ENCODE measurements around the gene NAPA. TPM values are rescaled to one million over a fixed set of nuclear protein-coding genes. Genes with fewer than 3 reads are reported as not detected.

The NAPA gene
- total RNA-seq, 1 donor from 2014 or later, result 77.8 TPM

DNA sequence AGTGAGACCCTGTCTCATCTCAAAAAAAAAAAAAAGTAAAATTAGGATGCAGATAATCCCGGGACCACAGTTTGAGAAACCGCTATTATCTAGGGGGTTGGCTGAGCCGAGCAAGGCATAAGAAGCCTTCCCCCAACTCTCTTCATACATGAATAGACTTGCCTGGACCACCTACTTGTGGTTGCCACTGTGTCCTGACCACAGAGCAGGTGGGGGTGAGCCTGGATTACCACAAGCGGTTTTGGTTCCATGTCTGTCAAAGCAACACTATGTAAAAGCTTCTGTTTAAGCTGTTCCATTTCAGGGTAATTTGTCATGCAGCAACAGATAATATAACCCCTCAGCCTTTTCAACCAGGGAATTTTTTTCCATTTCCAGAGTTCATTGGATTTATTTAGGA is 3.3 kb upstream of the NAPA start:
- no peak overlapping the region for H3K27ac Mint-ChIP-seq (ENCODE audit: unreplicated experiment)

DNA sequence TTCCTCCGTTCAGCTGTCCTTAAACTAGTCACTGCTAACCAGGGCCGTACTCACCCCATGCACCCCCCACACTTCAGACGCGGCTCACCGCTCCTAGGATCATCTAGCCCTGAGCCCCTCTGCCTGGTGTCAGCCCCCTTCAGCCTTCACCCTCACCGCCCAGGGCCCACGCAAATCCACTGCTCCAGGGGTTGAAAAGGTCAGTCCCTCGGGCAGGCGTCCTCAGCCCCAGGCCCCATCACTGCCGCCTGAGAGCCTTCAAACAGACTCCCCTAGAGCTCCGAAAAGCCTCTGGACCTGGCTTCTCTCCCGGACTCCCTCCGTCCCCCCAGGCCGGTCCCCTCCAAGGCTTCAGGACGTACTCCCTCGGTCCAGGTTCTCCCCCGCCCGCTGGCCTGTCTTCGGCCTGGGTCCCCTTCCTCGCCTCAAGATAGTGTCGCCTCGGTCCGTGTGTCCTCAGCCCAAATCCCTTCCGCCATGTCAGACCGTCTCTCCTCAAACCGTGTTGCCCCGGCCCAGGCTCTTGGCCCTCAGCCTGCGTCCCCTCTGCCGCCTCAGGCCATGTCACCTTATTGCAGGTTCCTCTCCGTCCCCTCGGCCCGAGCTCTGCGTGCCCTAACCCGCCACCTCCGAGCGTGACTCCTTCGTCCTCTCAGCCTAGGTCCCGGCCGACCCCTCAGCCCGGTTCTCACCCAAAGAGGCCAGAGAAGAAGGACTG is 553 bp downstream of the NAPA start:
- TF ChIP-seq, protein P1, sequence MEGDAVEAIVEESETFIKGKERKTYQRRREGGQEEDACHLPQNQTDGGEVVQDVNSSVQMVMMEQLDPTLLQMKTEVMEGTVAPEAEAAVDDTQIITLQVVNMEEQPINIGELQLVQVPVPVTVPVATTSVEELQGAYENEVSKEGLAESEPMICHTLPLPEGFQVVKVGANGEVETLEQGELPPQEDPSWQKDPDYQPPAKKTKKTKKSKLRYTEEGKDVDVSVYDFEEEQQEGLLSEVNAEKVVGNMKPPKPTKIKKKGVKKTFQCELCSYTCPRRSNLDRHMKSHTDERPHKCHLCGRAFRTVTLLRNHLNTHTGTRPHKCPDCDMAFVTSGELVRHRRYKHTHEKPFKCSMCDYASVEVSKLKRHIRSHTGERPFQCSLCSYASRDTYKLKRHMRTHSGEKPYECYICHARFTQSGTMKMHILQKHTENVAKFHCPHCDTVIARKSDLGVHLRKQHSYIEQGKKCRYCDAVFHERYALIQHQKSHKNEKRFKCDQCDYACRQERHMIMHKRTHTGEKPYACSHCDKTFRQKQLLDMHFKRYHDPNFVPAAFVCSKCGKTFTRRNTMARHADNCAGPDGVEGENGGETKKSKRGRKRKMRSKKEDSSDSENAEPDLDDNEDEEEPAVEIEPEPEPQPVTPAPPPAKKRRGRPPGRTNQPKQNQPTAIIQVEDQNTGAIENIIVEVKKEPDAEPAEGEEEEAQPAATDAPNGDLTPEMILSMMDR (IDR thresholded peaks at IDR 0.05; ENCODE audit: unreplicated experiment), result no peak
- H3K4me1 Mint-ChIP-seq (ENCODE audit: unreplicated experiment), result peaks cover 34% of the 10 kb centered on the region
- H3K36me3 Mint-ChIP-seq (ENCODE audit: low read depth, unreplicated experiment), result peaks cover 10% of the 10 kb centered on the region
- H3K9me3 Mint-ChIP-seq (ENCODE audit: unreplicated experiment), result no peaks in the 10 kb centered on the region
- H3K4me3 Mint-ChIP-seq (ENCODE audit: unreplicated experiment), result peak overlapping the region; percentile 99
- peak overlapping the region; percentile 95 for H3K27ac Mint-ChIP-seq (ENCODE audit: unreplicated experiment)
- no peak for DNase-seq (ENCODE audit: low spot score)
- peaks cover 13% of the 10 kb centered on the region for H3K27me3 Mint-ChIP-seq (ENCODE audit: unreplicated experiment)

More for the DNA sequence above, 3.3 kb upstream of the NAPA start:
- H3K36me3 Mint-ChIP-seq (ENCODE audit: low read depth, unreplicated experiment), result no peaks in the 10 kb centered on the region
- no peak for DNase-seq (ENCODE audit: low spot score)
- H3K27me3 Mint-ChIP-seq (ENCODE audit: unreplicated experiment), result peaks cover 6% of the 10 kb centered on the region
- H3K4me3 Mint-ChIP-seq (ENCODE audit: unreplicated experiment), result no peak overlapping the region
- H3K9me3 Mint-ChIP-seq (ENCODE audit: unreplicated experiment), result no peaks in the 10 kb centered on the region
- TF ChIP-seq, protein P1 (IDR thresholded peaks at IDR 0.05; ENCODE audit: unreplicated experiment), result no peak
- H3K4me1 Mint-ChIP-seq (ENCODE audit: unreplicated experiment), result peaks cover 25% of the 10 kb centered on the region

DNA sequence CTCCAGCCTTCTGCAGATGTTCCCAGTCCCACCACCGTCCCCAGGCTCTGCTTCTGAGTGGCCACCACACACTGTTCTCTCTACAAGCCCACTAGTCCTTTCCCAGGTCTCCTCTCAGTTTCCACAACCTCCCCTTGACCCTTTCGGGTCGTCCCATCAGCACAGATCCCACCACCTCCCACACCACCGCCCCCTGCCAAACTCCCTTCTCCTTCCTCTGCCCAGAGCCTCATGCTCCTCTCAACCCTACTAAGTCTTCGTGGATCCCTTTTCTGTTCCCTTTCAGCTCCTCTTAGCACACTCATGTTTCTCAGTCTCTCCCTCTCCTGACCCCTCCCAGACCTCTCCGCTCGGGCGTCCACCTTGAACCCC is 1.9 kb downstream of the NAPA start:
- H3K9me3 Mint-ChIP-seq (ENCODE audit: unreplicated experiment), result no peaks in the 10 kb centered on the region
- TF ChIP-seq, protein P1 (IDR thresholded peaks at IDR 0.05; ENCODE audit: unreplicated experiment), result no peak

DNA sequence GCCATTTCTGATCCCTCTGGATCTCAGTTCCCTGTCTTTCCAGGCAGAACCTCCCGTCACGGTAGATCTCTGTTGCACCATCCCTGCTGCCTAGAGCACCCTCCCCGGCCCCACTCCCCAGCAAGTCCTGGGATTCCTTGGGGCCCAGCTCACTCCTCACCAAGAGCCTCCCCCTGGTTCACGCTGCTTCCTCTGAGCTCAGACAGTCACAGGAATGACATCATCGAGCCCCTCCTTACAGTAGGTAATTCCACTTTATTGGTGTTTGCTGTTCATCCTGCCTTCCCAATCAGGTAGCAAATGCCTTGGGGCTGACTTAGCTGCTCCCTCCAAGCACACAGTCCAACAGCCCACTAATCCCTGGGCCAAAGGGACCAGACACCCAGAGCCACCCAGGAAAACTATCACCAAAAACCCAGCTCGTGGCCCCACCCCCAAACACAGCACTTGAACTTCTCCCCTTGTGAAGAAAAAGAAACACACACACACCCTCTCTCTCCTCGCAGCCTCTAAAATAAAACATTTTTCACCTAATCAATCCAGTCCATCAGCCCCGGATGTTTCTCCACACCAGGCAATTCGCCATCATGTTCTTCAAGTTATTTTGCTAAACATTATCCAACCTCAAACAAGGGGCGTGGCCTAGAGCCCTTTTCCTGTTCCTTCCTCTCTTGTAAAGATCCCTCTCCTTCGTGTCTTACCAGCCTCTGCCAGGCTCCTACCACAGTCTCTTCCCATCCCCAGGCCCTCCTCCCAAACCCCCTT is 2.5 kb downstream of the NAPA start:
- Mint-ChIP-seq H3K9me3 (ENCODE audit: unreplicated experiment) (no peaks in the 10 kb centered on the region), H3K27ac (ENCODE audit: unreplicated experiment) (peak overlapping the region; percentile 69), H3K4me3 (ENCODE audit: unreplicated experiment) (peak overlapping the region; percentile 99), H3K36me3 (ENCODE audit: low read depth, unreplicated experiment) (peaks cover 10% of the 10 kb centered on the region), H3K4me1 (ENCODE audit: unreplicated experiment) (peaks cover 34% of the 10 kb centered on the region), H3K27me3 (ENCODE audit: unreplicated experiment) (peaks cover 13% of the 10 kb centered on the region)
- DNase-seq (ENCODE audit: low spot score), result no peak
- TF ChIP-seq, protein P1 (IDR thresholded peaks at IDR 0.05; ENCODE audit: unreplicated experiment), result no peak

More for the DNA sequence above, 1.9 kb downstream of the NAPA start:
- peaks cover 13% of the 10 kb centered on the region for H3K27me3 Mint-ChIP-seq (ENCODE audit: unreplicated experiment)
- H3K27ac Mint-ChIP-seq (ENCODE audit: unreplicated experiment), result peak overlapping the region; percentile 69
- peak overlapping the region; percentile 99 for H3K4me3 Mint-ChIP-seq (ENCODE audit: unreplicated experiment)
- peaks cover 10% of the 10 kb centered on the region for H3K36me3 Mint-ChIP-seq (ENCODE audit: low read depth, unreplicated experiment)
- no peak for DNase-seq (ENCODE audit: low spot score)
- peaks cover 34% of the 10 kb centered on the region for H3K4me1 Mint-ChIP-seq (ENCODE audit: unreplicated experiment)

DNA sequence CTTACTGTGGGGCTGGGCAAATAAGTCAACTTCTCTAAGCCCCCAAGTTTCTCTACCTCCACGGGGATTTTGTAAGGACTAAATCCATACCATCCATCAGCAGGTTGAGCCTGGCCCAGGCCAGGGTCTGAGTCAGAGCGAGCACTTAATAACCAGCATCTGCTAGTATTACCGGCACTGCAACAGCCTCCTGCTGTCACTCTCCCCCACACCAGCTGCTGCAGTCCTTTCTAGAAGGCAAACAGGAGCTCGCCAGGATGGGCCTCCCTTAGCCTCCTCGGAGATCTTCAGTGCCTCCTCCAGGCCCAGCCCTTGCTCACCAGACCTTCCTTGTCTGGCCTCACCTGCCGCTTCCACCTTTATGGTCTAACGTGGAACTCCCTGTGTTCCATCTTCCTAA is 3.2 kb downstream of the NAPA start:
- peaks cover 34% of the 10 kb centered on the region for H3K4me1 Mint-ChIP-seq (ENCODE audit: unreplicated experiment)
- H3K9me3 Mint-ChIP-seq (ENCODE audit: unreplicated experiment), result no peaks in the 10 kb centered on the region
- DNase-seq (ENCODE audit: low spot score), result no peak
- TF ChIP-seq, protein P1 (IDR thresholded peaks at IDR 0.05; ENCODE audit: unreplicated experiment), result no peak
- no peak overlapping the region for H3K27ac Mint-ChIP-seq (ENCODE audit: unreplicated experiment)
- H3K36me3 Mint-ChIP-seq (ENCODE audit: low read depth, unreplicated experiment), result peaks cover 10% of the 10 kb centered on the region
- peak overlapping the region; percentile 99 for H3K4me3 Mint-ChIP-seq (ENCODE audit: unreplicated experiment)
- peaks cover 13% of the 10 kb centered on the region for H3K27me3 Mint-ChIP-seq (ENCODE audit: unreplicated experiment)
